ENCODE results near the gene AHRR. TPM values are rescaled to one million over a fixed set of nuclear protein-coding genes. Genes with fewer than 3 reads are reported as not detected.

Gene AHRR
- total RNA-seq, 1 donor from 2014 or later, result 4.5 TPM

- peak; percentile 82 for DNase-seq (ENCODE audit: low spot score)
Measured at GRCh38 chr5:318931-319601, 2.4 kb upstream of the AHRR start.

- peak; percentile 89 for DNase-seq (ENCODE audit: low spot score)
Measured at GRCh38 chr5:320524-321229, 837 bp upstream of the AHRR start.

- peak; percentile 87 for DNase-seq (ENCODE audit: low spot score)
Measured at GRCh38 chr5:321726-322251, 275 bp downstream of the AHRR start.

GRCh38 chr5:322281-322941 lies 897 bp downstream of the AHRR start:
- DNase-seq (ENCODE audit: low spot score), result peak; percentile 84

GRCh38 chr5:322942-323879 lies 1.7 kb downstream of the AHRR start:
- peak; percentile 71 for DNase-seq (ENCODE audit: low spot score)

- DNase-seq (ENCODE audit: low spot score), result peak; percentile 79
Measured at GRCh38 chr5:324736-325612, 3.5 kb downstream of the AHRR start.

GRCh38 chr5:326109-326508 lies 4.6 kb downstream of the AHRR start:
- peak; percentile 65 for DNase-seq (ENCODE audit: low spot score)

- DNase-seq (ENCODE audit: low spot score), result peak; percentile 6
Measured at GRCh38 chr5:329121-329735, 7.7 kb downstream of the AHRR start.

- no peak for DNase-seq (ENCODE audit: low spot score)
Measured at GRCh38 chr5:329768-330167, 8.3 kb downstream of the AHRR start.

- DNase-seq (ENCODE audit: low spot score), result no peak
Measured at GRCh38 chr5:332843-333242, 11.3 kb downstream of the AHRR start.

GRCh38 chr5:333945-334344 lies 12.4 kb downstream of the AHRR start:
- no peak for DNase-seq (ENCODE audit: low spot score)

- DNase-seq (ENCODE audit: low spot score), result peak; percentile 64
Measured at GRCh38 chr5:334903-335739, 13.6 kb downstream of the AHRR start.

- peak; percentile 87 for DNase-seq (ENCODE audit: low spot score)
Measured at GRCh38 chr5:335740-336038, 14.2 kb downstream of the AHRR start.

- DNase-seq (ENCODE audit: low spot score), result peak; percentile 45
Measured at GRCh38 chr5:337563-338130, 16.1 kb downstream of the AHRR start.

GRCh38 chr5:342501-343460 lies 21.3 kb downstream of the AHRR start:
- peak; percentile 73 for DNase-seq (ENCODE audit: low spot score)

GRCh38 chr5:343461-344401 lies 22.2 kb downstream of the AHRR start:
- no peak for DNase-seq (ENCODE audit: low spot score)
